Measurements from ENCODE around the gene VIL1.

VIL1 gene

DNA sequence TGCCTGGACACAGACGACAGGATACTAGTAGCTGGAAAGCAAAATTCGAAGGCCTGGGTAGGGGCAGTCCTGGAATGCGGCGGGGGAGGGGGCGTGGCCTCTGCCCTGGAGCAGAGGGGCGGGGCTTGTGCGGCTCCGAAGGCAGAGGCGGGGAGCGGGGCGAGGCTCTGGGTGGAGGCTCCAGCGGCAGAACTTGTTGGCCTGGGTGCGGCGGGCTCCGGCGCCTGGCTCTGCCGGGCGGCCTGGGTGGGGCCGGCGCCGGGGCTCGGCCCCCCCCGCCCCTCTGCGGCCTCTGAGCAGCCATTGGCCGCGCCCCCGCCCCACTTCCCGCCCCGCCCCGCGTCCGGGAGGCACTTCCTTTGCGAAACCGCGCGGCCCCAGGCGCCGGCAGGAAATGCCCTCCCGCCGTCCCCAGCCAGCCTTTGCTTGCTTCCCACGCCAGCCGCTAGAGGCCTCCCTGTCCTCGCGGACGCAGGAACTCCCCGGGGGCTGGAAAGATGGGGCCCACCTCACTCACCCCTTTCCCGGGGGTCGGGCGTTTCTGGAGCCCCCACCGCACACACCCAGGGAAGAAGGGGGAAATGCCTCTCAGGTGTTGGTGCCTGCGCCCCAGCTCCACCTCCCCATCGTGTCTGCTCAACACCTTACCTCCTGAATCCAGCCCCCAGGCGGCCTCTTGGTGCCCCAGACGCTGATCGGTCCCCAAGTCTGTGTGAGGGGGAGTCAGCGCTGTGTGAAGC, 12.5 kb upstream of the VIL1 start (continued):
- no peak for TF ChIP-seq PRDM1 (tag by site-specific recombination; IDR thresholded peaks at IDR 0.05)
- TF ChIP-seq, protein P1, sequence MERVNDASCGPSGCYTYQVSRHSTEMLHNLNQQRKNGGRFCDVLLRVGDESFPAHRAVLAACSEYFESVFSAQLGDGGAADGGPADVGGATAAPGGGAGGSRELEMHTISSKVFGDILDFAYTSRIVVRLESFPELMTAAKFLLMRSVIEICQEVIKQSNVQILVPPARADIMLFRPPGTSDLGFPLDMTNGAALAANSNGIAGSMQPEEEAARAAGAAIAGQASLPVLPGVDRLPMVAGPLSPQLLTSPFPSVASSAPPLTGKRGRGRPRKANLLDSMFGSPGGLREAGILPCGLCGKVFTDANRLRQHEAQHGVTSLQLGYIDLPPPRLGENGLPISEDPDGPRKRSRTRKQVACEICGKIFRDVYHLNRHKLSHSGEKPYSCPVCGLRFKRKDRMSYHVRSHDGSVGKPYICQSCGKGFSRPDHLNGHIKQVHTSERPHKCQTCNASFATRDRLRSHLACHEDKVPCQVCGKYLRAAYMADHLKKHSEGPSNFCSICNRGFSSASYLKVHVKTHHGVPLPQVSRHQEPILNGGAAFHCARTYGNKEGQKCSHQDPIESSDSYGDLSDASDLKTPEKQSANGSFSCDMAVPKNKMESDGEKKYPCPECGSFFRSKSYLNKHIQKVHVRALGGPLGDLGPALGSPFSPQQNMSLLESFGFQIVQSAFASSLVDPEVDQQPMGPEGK (tag by site-specific recombination; IDR thresholded peaks at IDR 0.05): peak; percentile 99
- peak; percentile 58; the same call in 1 of the 2 replicates for TF ChIP-seq ZXDB (tag by site-specific recombination; IDR thresholded peaks at IDR 0.05)
- TF ChIP-seq YY1 (tag by site-specific recombination; IDR thresholded peaks at IDR 0.05): peak; percentile 32; the same call in 1 of the 2 replicates
- no peak for TF ChIP-seq ZNF558 (tag by site-specific recombination; IDR thresholded peaks at IDR 0.05)
- TF ChIP-seq ZNF202 (tag by site-specific recombination; IDR thresholded peaks at IDR 0.05; ENCODE audit: borderline replicate concordance): no peak
- TF ChIP-seq, protein P2, sequence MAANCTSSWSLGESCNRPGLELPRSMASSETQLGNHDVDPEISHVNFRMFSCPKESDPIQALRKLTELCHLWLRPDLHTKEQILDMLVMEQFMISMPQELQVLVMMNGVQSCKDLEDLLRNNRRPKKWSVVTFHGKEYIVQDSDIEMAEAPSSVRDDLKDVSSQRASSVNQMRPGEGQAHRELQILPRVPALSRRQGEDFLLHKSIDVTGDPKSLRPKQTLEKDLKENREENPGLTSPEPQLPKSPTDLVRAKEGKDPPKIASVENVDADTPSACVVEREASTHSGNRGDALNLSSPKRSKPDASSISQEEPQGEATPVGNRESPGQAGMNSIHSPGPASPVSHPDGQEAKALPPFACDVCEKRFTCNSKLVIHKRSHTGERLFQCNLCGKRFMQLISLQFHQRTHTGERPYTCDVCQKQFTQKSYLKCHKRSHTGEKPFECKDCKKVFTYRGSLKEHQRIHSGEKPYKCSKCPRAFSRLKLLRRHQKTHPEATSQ (tag by site-specific recombination; IDR thresholded peaks at IDR 0.05): no peak
- TF ChIP-seq ZNF324 (tag by site-specific recombination; IDR thresholded peaks at IDR 0.05): no peak
- TF ChIP-seq ZBTB21 (tag by site-specific recombination; IDR thresholded peaks at IDR 0.05): no peak
- TF ChIP-seq, protein P3, sequence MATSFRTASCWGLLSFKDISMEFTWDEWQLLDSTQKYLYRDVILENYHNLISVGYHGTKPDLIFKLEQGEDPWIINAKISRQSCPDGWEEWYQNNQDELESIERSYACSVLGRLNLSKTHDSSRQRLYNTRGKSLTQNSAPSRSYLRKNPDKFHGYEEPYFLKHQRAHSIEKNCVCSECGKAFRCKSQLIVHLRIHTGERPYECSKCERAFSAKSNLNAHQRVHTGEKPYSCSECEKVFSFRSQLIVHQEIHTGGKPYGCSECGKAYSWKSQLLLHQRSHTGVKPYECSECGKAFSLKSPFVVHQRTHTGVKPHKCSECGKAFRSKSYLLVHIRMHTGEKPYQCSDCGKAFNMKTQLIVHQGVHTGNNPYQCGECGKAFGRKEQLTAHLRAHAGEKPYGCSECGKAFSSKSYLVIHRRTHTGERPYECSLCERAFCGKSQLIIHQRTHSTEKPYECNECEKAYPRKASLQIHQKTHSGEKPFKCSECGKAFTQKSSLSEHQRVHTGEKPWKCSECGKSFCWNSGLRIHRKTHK (tag by site-specific recombination; IDR thresholded peaks at IDR 0.05): no peak
- TF ChIP-seq ZNF211 (tag by site-specific recombination; IDR thresholded peaks at IDR 0.05; ENCODE audit: low read depth): no peak
- peak; percentile 71 for TF ChIP-seq SP3 (tag by site-specific recombination; IDR thresholded peaks at IDR 0.05)
- peak; percentile 66; the same call in 1 of the 2 replicates for TF ChIP-seq ZBTB48 (tag by site-specific recombination; IDR thresholded peaks at IDR 0.05)
- no peak for TF ChIP-seq ZNF169 (tag by site-specific recombination; IDR thresholded peaks at IDR 0.05)
- no peak for TF ChIP-seq ZNF174 (tag by site-specific recombination; IDR thresholded peaks at IDR 0.05)
- peak; percentile 86 for TF ChIP-seq KLF9 (tag by site-specific recombination; IDR thresholded peaks at IDR 0.05; ENCODE audit: low read depth)
- TF ChIP-seq ZNF23 (tag by site-specific recombination; IDR thresholded peaks at IDR 0.05; ENCODE audit: borderline replicate concordance): no peak
- TF ChIP-seq GLIS1 (tag by site-specific recombination; IDR thresholded peaks at IDR 0.05): peak; percentile 66
- TF ChIP-seq ZNF133 (tag by site-specific recombination; IDR thresholded peaks at IDR 0.05): no peak
- TF ChIP-seq, protein P4, sequence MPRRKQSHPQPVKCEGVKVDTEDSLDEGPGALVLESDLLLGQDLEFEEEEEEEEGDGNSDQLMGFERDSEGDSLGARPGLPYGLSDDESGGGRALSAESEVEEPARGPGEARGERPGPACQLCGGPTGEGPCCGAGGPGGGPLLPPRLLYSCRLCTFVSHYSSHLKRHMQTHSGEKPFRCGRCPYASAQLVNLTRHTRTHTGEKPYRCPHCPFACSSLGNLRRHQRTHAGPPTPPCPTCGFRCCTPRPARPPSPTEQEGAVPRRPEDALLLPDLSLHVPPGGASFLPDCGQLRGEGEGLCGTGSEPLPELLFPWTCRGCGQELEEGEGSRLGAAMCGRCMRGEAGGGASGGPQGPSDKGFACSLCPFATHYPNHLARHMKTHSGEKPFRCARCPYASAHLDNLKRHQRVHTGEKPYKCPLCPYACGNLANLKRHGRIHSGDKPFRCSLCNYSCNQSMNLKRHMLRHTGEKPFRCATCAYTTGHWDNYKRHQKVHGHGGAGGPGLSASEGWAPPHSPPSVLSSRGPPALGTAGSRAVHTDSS (tag by site-specific recombination; IDR thresholded peaks at IDR 0.05): no peak
- no peak for TF ChIP-seq ZNF248 (tag by site-specific recombination; IDR thresholded peaks at IDR 0.05)
- TF ChIP-seq ZNF654 (tag by site-specific recombination; IDR thresholded peaks at IDR 0.05; ENCODE audit: low read depth): peak; percentile 60
- no peak for TF ChIP-seq ZNF292 (tag by site-specific recombination; IDR thresholded peaks at IDR 0.05; ENCODE audit: borderline replicate concordance, low read depth)
- TF ChIP-seq ZNF707 (tag by site-specific recombination; IDR thresholded peaks at IDR 0.05): no peak
- no peak for TF ChIP-seq ZNF175 (tag by site-specific recombination; IDR thresholded peaks at IDR 0.05)
- TF ChIP-seq, protein P5, sequence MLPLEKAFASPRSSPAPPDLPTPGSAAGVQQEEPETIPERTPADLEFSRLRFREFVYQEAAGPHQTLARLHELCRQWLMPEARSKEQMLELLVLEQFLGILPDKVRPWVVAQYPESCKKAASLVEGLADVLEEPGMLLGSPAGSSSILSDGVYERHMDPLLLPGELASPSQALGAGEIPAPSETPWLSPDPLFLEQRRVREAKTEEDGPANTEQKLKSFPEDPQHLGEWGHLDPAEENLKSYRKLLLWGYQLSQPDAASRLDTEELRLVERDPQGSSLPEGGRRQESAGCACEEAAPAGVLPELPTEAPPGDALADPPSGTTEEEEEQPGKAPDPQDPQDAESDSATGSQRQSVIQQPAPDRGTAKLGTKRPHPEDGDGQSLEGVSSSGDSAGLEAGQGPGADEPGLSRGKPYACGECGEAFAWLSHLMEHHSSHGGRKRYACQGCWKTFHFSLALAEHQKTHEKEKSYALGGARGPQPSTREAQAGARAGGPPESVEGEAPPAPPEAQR (tag by site-specific recombination; IDR thresholded peaks at IDR 0.05): no peak
- no peak for TF ChIP-seq ZNF16 (tag by site-specific recombination; IDR thresholded peaks at IDR 0.05; ENCODE audit: low read depth)
- no peak for TF ChIP-seq ZNF830 (tag by site-specific recombination; IDR thresholded peaks at IDR 0.05; ENCODE audit: low read depth)
- peak; percentile 69; the same call in 1 of the 2 replicates for TF ChIP-seq ZNF335 (tag by site-specific recombination; conservative IDR thresholded peaks at IDR 0.05)
- no peak for TF ChIP-seq ZNF600 (tag by site-specific recombination; IDR thresholded peaks at IDR 0.05)
- peak; percentile 24 for TF ChIP-seq ZFHX2 (tag by site-specific recombination; conservative IDR thresholded peaks at IDR 0.05)
- TF ChIP-seq ZNF48 (tag by site-specific recombination; IDR thresholded peaks at IDR 0.05): no peak
